GM12891 (cell line): ENCODE data around the gene PTCSC3.

Experiments
- DNase-seq: peaks from one replicate; pipeline ENCODE4 v3.0.0; 2011; ENCODE audit warnings: low spot score; ENCODE audit not compliant: insufficient read length
- FAIRE-seq: peaks from 2 replicates; lab custom pipeline; 2011; peaks lifted over from hg19 to GRCh38; lab: Jason Lieb, UNC
- PAX5 ChIP-seq: IDR thresholded peaks from 2 replicates; pipeline ENCODE4 v1.6.1; 2011; ENCODE audit warnings: low read length, moderate library complexity, mild to moderate bottlenecking; ENCODE audit not compliant: insufficient read depth, severe bottlenecking
- POLR2A ChIP-seq: IDR thresholded peaks from 2 replicates; pipeline ENCODE4 v1.6.1; 2011; ENCODE audit warnings: low read depth, low read length, control low read depth
- POLR2AphosphoS5 ChIP-seq: IDR thresholded peaks from 2 replicates; pipeline ENCODE4 v1.6.1; 2011; ENCODE audit warnings: low read depth, low read length, control low read depth
- POU2F2 ChIP-seq: IDR thresholded peaks from 2 replicates; pipeline ENCODE4 v1.6.1; 2011; ENCODE audit warnings: low read depth, mild to moderate bottlenecking, control low read depth, low read length, moderate library complexity
- SPI1 ChIP-seq: IDR thresholded peaks from 2 replicates; pipeline ENCODE4 v1.6.1; 2011; ENCODE audit warnings: low read depth, low read length, control low read depth
- TAF1 ChIP-seq: IDR thresholded peaks from 2 replicates; pipeline ENCODE4 v1.6.1; 2011; ENCODE audit warnings: low read depth, low read length, control low read depth

Gene PTCSC3

DNA sequence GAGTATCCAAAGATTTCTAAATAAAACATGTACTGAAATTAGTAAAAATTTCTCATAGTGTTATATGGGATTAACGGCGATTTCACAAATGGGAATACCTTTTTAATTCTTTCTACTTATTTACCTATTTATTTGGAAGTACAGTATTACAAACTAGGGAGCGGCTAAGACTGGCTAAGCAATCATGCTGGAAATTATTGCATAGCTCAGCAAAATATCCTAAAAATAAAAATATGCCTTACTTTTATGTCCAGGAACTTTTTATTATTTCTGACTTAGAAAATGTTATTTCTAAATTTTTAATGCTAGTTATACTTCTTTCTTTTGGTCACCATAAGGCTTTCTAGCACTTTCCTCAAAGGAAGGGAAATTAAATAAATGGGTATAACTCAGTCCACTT lies 36.5 kb upstream of the PTCSC3 start:
- DNase-seq (no peak), FAIRE-seq (no peak)
- TF ChIP-seq TAF1 (no peak), POLR2AphosphoS5 (no peak), PAX5 (no peak), POLR2A (no peak), SPI1 (no peak), POU2F2 (no peak)

GRCh38 chr14:36212577-36212976 lies 36.1 kb upstream of the PTCSC3 start:
- TF ChIP-seq POU2F2, result no peak
- TF ChIP-seq POLR2AphosphoS5, result no peak
- TF ChIP-seq TAF1, result no peak
- no peak for TF ChIP-seq POLR2A
- TF ChIP-seq SPI1, result no peak
- no peak for TF ChIP-seq PAX5
- DNase-seq (no peak), FAIRE-seq (no peak)

DNA sequence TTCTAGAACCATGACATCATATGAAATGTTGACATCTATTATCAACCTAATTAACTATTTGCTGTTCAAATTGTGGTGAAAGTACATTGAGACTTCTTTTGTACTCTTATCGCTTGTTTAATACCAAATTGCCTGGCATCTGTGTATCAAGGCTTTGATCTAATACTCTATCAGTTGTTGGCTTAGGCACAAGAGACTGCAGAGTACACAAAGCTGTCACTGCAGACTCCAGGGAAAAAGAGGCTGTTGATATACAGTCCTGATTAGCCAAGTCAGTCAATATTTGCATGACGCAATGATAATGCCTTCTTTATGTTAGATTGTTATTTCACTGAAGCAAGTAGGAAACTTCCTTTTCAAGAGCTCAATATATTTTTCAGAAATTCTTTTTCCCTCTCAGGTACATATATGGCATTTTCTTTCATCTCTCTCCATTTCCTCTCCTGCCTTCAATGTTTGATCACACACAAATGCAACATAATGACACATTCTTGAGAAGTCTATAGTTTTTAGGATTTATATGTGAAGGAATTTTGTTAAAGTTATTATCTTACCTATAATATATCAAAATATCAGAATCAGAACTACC lies 32.3 kb upstream of the PTCSC3 start:
- no peak for FAIRE-seq
- no peak for DNase-seq

GRCh38 chr14:36207500-36207899 lies 31.0 kb upstream of the PTCSC3 start:
- TF ChIP-seq PAX5, result no peak
- DNase-seq (no peak), FAIRE-seq (no peak)

More for the DNA sequence above, 32.3 kb upstream of the PTCSC3 start:
- TF ChIP-seq PAX5 (no peak), TAF1 (no peak)

DNA sequence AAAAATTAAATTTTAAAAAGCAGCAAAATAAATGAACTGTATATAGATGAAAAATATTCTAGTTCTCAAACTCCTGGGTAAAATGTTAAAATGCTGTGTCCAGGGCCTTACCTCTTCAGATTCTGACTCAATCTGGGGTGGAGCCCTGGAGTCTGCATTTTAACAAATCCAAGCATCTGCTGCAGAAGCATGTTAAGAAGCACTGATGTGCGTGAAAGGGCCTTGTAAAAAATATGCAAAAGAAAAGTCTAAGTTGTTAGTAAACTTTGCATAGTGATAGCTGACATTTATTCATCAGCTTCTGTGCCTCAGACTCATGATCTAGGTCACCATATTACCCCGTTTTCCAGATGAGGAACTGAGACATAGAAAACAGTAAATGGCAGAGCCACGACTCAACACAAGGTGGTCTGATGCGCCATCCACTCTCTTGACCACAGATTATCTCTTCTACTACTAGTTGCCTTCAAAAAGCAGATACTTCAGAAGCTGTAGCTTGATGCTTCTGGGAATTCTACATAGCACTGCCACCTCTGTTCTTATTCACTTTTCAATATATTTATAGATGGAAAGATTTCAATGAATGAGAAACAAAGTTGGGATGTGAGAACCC lies 28.0 kb upstream of the PTCSC3 start:
- DNase-seq, result no peak
- no peak for FAIRE-seq
- 0 out of 2 replicates have a peak, but pooled peaks have one; percentile 14 for TF ChIP-seq SPI1
- TF ChIP-seq POU2F2, result no peak

DNA sequence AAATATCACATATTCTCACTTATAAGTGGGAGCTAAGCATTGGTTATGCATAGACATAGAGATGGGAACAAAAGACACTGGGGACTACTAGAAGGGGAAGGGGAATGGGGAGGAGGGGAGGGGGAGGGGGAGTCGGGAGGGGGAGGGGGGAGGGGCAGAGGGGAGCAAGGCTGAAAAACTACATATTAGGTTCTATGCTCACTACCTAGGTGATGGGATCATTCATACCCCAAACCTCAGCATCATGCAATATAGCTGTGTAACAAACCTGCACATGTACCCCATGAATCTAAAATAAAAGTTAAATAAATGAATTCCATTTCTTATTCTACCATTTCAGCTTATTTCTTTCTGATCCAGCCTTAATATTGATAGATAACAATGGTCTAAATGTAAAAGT lies 21.9 kb upstream of the PTCSC3 start:
- FAIRE-seq, result no peak
- no peak for DNase-seq
- no peak for TF ChIP-seq SPI1
- no peak for TF ChIP-seq TAF1
- no peak for TF ChIP-seq POLR2A
- TF ChIP-seq PAX5, result no peak
- no peak for TF ChIP-seq POU2F2
- no peak for TF ChIP-seq POLR2AphosphoS5

GRCh38 chr14:36194663-36195062 lies 18.1 kb upstream of the PTCSC3 start:
- TF ChIP-seq POLR2A, result no peak
- TF ChIP-seq TAF1, result no peak
- no peak for TF ChIP-seq POLR2AphosphoS5
- TF ChIP-seq PAX5, result no peak
- TF ChIP-seq POU2F2, result no peak
- no peak for TF ChIP-seq SPI1
- no peak for DNase-seq
- FAIRE-seq, result no peak

DNA sequence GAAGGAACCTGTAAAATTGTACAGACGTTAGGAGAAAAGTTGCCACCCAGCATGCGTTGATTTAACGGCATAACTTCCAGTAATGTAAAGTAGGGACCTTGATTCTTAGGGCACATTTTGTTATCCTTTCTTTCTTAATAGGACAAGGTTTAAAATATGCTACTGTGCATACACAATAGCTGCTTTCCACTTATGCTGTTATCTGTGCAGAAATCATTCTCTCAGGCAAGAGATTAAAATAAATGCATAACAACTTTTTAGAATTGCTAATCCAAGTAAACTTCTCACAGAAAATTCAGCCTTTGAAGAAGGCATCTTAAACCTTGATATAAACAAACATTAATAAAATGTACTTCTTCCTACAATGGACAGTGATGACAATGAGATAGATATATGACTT lies 16.0 kb upstream of the PTCSC3 start:
- no peak for DNase-seq
- no peak for TF ChIP-seq POLR2AphosphoS5
- FAIRE-seq, result no peak

- no peak for FAIRE-seq
Measured at GRCh38 chr14:36183402-36183801, 6.9 kb upstream of the PTCSC3 start.

GRCh38 chr14:36181417-36181816 lies 4.9 kb upstream of the PTCSC3 start:
- TF ChIP-seq PAX5, result no peak
- DNase-seq (no peak), FAIRE-seq (no peak)

More at GRCh38 chr14:36183402-36183801, 6.9 kb upstream of the PTCSC3 start:
- TF ChIP-seq POLR2A, result no peak
- no peak for TF ChIP-seq POU2F2
- no peak for TF ChIP-seq TAF1
- no peak for TF ChIP-seq POLR2AphosphoS5
- TF ChIP-seq PAX5, result no peak
- TF ChIP-seq SPI1, result no peak
- DNase-seq, result no peak

DNA sequence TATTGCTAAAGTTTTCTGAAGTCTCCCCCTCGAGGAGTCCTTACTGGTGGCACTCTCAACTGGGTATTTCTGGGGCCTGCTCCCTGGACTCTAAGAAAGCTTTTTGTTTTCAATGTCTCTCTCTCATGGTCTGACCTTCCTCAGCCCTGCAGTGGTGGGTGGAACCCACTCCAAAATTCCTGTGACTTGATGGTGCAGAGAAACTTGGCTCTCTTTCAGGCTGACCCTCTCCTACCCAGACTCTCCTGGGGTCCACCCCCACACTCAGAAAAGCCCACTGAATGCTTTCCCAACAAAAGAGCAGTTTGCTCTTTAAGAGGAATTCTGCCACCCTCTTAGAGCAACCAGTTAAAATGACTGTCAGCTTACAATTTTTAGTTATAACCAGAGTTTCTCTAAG lies 967 bp upstream of the PTCSC3 start:
- DNase-seq (no peak), FAIRE-seq (no peak)
- TF ChIP-seq POLR2A, result no peak
- no peak for TF ChIP-seq POLR2AphosphoS5
- no peak for TF ChIP-seq SPI1
- no peak for TF ChIP-seq POU2F2
- TF ChIP-seq TAF1, result no peak
- no peak for TF ChIP-seq PAX5
